WTC11 (cell line): ENCODE results near the gene MRM3.

Source experiments
- CREB1 ChIP-seq: sonication (generic); formaldehyde crosslinking; IDR thresholded peaks from 2 replicates; pipeline ENCODE4 v1.8.0; 2023; ENCODE audit warnings: mild to moderate bottlenecking, missing genetic modification reagents
- IRF2 ChIP-seq: sonication (generic); formaldehyde crosslinking; IDR thresholded peaks from 2 replicates; pipeline ENCODE4 v1.8.0; 2022; ENCODE audit warnings: low read depth, missing genetic modification reagents, borderline replicate concordance
- SP1 ChIP-seq: sonication (generic); formaldehyde crosslinking; conservative IDR thresholded peaks from 2 replicates; pipeline ENCODE4 v1.8.1; 2022; ENCODE audit warnings: missing genetic modification reagents
- ZNF317 ChIP-seq: sonication (generic); formaldehyde crosslinking; IDR thresholded peaks from 2 replicates; pipeline ENCODE4 v1.8.1; 2023; ENCODE audit warnings: low read depth, mild to moderate bottlenecking, moderate library complexity, missing genetic modification reagents, borderline replicate concordance
- TF ChIP-seq, protein P1 (sequence below): fragments of 200-600 bp; IDR thresholded peaks from 2 replicates; pipeline ENCODE4 v1.8.0; 2022; ENCODE audit warnings: antibody characterized with exemption
- TF ChIP-seq, protein P2 (sequence below): sonication (generic); formaldehyde crosslinking; IDR thresholded peaks from 2 replicates; pipeline ENCODE4 v1.8.1; 2023; ENCODE audit warnings: mild to moderate bottlenecking, moderate library complexity, missing genetic modification reagents
- TF ChIP-seq, protein P3 (sequence below): sonication (generic); formaldehyde crosslinking; IDR thresholded peaks from 2 replicates; pipeline ENCODE4 v1.8.0; 2023; ENCODE audit warnings: missing genetic modification reagents
- TF ChIP-seq, protein P4 (sequence below): sonication (generic); formaldehyde crosslinking; IDR thresholded peaks from 2 replicates; pipeline ENCODE4 v1.8.1; 2023; ENCODE audit warnings: mild to moderate bottlenecking, missing genetic modification reagents, borderline replicate concordance

DNA sequence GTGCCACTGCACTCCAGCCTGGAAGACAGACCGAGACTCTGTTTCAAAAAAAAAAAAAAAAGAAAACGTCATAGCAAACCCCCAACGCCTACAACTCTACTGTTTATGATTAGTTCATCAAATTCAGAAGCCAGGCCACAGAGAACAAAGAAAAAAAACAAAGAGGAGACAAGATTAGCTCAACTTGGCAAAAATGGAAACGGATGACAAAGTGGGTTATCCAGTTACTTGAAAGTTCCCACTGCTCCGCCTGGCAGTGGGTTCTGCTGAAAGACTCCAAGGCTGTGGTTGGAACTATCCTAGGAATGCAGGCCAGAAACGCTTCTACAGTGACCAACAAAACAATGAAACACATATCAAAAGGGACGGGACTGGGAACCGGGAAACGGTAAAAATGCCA is 53.1 kb downstream of the MRM3 start:
- no peak for TF ChIP-seq SP1 (CRISPR knock-in tag)
- no peak for TF ChIP-seq ZNF317 (CRISPR knock-in tag)
- TF ChIP-seq CREB1 (CRISPR knock-in tag), result no peak
- TF ChIP-seq, protein P1, sequence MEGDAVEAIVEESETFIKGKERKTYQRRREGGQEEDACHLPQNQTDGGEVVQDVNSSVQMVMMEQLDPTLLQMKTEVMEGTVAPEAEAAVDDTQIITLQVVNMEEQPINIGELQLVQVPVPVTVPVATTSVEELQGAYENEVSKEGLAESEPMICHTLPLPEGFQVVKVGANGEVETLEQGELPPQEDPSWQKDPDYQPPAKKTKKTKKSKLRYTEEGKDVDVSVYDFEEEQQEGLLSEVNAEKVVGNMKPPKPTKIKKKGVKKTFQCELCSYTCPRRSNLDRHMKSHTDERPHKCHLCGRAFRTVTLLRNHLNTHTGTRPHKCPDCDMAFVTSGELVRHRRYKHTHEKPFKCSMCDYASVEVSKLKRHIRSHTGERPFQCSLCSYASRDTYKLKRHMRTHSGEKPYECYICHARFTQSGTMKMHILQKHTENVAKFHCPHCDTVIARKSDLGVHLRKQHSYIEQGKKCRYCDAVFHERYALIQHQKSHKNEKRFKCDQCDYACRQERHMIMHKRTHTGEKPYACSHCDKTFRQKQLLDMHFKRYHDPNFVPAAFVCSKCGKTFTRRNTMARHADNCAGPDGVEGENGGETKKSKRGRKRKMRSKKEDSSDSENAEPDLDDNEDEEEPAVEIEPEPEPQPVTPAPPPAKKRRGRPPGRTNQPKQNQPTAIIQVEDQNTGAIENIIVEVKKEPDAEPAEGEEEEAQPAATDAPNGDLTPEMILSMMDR, result no peak
- TF ChIP-seq, protein P2, sequence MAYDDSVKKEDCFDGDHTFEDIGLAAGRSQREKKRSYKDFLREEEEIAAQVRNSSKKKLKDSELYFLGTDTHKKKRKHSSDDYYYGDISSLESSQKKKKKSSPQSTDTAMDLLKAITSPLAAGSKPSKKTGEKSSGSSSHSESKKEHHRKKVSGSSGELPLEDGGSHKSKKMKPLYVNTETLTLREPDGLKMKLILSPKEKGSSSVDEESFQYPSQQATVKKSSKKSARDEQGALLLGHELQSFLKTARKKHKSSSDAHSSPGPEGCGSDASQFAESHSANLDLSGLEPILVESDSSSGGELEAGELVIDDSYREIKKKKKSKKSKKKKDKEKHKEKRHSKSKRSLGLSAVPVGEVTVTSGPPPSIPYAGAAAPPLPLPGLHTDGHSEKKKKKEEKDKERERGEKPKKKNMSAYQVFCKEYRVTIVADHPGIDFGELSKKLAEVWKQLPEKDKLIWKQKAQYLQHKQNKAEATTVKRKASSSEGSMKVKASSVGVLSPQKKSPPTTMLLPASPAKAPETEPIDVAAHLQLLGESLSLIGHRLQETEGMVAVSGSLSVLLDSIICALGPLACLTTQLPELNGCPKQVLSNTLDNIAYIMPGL (CRISPR knock-in tag), result no peak
- TF ChIP-seq IRF2 (CRISPR knock-in tag), result no peak
- TF ChIP-seq, protein P3, sequence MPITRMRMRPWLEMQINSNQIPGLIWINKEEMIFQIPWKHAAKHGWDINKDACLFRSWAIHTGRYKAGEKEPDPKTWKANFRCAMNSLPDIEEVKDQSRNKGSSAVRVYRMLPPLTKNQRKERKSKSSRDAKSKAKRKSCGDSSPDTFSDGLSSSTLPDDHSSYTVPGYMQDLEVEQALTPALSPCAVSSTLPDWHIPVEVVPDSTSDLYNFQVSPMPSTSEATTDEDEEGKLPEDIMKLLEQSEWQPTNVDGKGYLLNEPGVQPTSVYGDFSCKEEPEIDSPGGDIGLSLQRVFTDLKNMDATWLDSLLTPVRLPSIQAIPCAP (CRISPR knock-in tag), result no peak
- TF ChIP-seq, protein P4, sequence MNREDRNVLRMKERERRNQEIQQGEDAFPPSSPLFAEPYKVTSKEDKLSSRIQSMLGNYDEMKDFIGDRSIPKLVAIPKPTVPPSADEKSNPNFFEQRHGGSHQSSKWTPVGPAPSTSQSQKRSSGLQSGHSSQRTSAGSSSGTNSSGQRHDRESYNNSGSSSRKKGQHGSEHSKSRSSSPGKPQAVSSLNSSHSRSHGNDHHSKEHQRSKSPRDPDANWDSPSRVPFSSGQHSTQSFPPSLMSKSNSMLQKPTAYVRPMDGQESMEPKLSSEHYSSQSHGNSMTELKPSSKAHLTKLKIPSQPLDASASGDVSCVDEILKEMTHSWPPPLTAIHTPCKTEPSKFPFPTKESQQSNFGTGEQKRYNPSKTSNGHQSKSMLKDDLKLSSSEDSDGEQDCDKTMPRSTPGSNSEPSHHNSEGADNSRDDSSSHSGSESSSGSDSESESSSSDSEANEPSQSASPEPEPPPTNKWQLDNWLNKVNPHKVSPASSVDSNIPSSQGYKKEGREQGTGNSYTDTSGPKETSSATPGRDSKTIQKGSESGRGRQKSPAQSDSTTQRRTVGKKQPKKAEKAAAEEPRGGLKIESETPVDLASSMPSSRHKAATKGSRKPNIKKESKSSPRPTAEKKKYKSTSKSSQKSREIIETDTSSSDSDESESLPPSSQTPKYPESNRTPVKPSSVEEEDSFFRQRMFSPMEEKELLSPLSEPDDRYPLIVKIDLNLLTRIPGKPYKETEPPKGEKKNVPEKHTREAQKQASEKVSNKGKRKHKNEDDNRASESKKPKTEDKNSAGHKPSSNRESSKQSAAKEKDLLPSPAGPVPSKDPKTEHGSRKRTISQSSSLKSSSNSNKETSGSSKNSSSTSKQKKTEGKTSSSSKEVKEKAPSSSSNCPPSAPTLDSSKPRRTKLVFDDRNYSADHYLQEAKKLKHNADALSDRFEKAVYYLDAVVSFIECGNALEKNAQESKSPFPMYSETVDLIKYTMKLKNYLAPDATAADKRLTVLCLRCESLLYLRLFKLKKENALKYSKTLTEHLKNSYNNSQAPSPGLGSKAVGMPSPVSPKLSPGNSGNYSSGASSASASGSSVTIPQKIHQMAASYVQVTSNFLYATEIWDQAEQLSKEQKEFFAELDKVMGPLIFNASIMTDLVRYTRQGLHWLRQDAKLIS, result no peak
